NCI-H226 (cell line): ENCODE results near the gene CTRL.

ENCODE experiments used
- DNase-seq: peaks from one replicate; pipeline ENCODE4 v3.0.0-alpha.2; 2015

Gene CTRL

GRCh38 chr16:67962135-67962534 lies 30.5 kb upstream of the CTRL start:
- no peak for DNase-seq

GRCh38 chr16:67961551-67961957 lies 29.9 kb upstream of the CTRL start:
- DNase-seq = no peak

- DNase-seq = no peak
These were observed 28.1 kb upstream of the CTRL start for GRCh38 chr16:67959536-67960329.

GRCh38 chr16:67957622-67958021 lies 26.0 kb upstream of the CTRL start:
- peak; percentile 1 for DNase-seq

- DNase-seq = peak; percentile 0
These were observed 22.9 kb upstream of the CTRL start for GRCh38 chr16:67954421-67955196.

GRCh38 chr16:67953641-67954375 lies 22.1 kb upstream of the CTRL start:
- no peak for DNase-seq

- no peak for DNase-seq
These were observed 19.8 kb upstream of the CTRL start for GRCh38 chr16:67951485-67951884.

- no peak for DNase-seq
These were observed 18.7 kb upstream of the CTRL start for GRCh38 chr16:67950335-67950843.

- DNase-seq = no peak
These were observed 18.0 kb upstream of the CTRL start for GRCh38 chr16:67949645-67950044.

- DNase-seq = no peak
These were observed 16.4 kb upstream of the CTRL start for GRCh38 chr16:67948015-67948414.

GRCh38 chr16:67946966-67947558 lies 15.4 kb upstream of the CTRL start:
- DNase-seq = no peak

GRCh38 chr16:67946128-67946569 lies 14.5 kb upstream of the CTRL start:
- no peak for DNase-seq

- no peak for DNase-seq
These were observed 13.8 kb upstream of the CTRL start for GRCh38 chr16:67945392-67945933.

GRCh38 chr16:67944690-67945391 lies 13.2 kb upstream of the CTRL start:
- DNase-seq = no peak

- DNase-seq = no peak
These were observed 12.2 kb upstream of the CTRL start, which contains the start of gene LCAT for GRCh38 chr16:67943619-67944504. LCAT (minus strand) TSS chr16:67944120; CDS start chr16:67944101, 19 bp downstream.

GRCh38 chr16:67943256-67943618 lies 11.6 kb upstream of the CTRL start:
- DNase-seq = no peak

GRCh38 chr16:67942510-67943255 lies 11.0 kb upstream of the CTRL start:
- no peak for DNase-seq

- DNase-seq = no peak
These were observed 10.5 kb upstream of the CTRL start for GRCh38 chr16:67942200-67942509.

GRCh38 chr16:67941469-67942199 lies 10.0 kb upstream of the CTRL start:
- no peak for DNase-seq
